ENCODE measurements around the gene BHLHA15. TPM values are rescaled to one million over a fixed set of nuclear protein-coding genes. Genes with fewer than 3 reads are reported as not detected.
A peak's percentile ranks its signal among the peaks of the same experiment; 100 is the strongest.

The BHLHA15 gene
- total RNA-seq, 4 donors from 2014 or later = 3.7 to 18.5 (median 5.6) TPM

DNA sequence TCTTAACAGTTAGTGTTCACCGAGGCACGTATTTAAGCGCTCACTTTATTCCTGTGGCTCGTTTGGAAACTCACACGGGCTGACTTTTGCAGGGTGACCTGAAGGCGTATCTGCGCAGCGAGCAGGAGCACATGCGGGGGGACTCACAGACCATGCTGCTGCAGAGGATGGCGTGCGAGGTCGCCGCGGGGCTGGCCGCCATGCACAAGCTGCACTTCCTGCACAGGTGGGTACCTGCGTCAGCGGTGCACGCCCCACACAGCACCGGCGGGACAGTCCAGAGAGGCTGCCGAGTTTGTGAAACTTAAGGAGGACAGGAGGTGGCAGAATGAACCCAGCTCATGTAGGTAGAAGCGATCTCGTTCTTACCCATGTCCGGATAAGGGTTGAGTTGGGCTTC lies 39.8 kb upstream of the BHLHA15 start:
- H3K4me3 ChIP-seq (ENCODE audit: low read depth, poor library complexity, severe bottlenecking) = no peak overlapping the region
- intact Hi-C loops (cut with DNase I; ENCODE audit: low total_unique reads) = no loop called here
- 95 to 96% methylated on average over 24 of the region's 24 CpGs for WGBS, 2 donors
- TF ChIP-seq, protein P1, sequence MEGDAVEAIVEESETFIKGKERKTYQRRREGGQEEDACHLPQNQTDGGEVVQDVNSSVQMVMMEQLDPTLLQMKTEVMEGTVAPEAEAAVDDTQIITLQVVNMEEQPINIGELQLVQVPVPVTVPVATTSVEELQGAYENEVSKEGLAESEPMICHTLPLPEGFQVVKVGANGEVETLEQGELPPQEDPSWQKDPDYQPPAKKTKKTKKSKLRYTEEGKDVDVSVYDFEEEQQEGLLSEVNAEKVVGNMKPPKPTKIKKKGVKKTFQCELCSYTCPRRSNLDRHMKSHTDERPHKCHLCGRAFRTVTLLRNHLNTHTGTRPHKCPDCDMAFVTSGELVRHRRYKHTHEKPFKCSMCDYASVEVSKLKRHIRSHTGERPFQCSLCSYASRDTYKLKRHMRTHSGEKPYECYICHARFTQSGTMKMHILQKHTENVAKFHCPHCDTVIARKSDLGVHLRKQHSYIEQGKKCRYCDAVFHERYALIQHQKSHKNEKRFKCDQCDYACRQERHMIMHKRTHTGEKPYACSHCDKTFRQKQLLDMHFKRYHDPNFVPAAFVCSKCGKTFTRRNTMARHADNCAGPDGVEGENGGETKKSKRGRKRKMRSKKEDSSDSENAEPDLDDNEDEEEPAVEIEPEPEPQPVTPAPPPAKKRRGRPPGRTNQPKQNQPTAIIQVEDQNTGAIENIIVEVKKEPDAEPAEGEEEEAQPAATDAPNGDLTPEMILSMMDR (IDR thresholded peaks at IDR 0.05) = no peak
- no peak for TF ChIP-seq POLR2A (IDR thresholded peaks at IDR 0.05)
- DNase-seq (ENCODE audit: low spot score in 2 of 2) = no peak

DNA sequence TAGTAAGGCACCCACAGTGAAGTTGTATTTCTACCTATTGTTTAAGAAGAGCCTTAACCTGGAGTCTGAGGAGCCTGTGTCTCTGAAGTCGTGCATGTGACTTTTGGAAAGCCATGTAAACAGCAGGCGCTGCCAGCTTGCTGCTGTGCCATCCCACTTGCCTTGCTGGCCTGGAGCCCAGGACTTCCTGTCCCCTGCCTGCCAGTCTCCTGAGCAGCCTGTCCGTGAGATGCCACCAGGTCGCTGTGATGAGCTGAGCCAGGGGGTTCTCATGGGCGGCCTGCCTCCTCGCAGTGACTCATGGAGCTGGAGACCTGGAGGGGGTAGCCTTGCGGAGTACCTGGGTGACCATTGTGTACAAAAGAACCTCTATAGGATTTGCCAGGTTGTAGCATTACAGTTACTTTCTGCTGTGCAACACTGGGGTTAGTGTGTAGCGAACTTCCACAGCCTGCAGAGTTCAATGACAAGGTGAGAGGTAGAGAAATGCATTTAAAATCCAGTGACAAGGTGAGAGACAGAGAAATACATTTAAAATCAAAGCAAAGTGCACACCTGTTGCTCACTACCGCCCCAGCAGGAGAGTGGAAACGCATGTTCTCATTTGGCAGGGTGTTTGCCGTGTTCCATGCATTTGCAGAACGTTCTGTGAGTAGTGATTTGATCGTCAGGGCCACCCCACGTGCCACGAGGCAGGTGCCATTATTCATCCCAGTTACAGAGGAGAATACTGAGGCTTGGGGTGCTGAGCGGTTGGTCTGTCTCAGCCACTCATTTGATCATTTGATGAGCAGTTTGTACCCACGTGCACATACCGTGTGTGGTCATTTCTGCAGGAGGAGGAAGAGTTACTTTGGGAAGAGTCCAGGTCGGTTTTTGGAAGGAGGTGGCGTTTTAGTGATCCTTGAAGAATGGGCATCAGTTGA lies 36.6 kb upstream of the BHLHA15 start:
- TF ChIP-seq, protein P1 (IDR thresholded peaks at IDR 0.05) = no peak
- no peak for TF ChIP-seq POLR2A (IDR thresholded peaks at IDR 0.05)
- H3K4me3 ChIP-seq (ENCODE audit: low read depth, poor library complexity, severe bottlenecking) = no peak overlapping the region
- no peak for DNase-seq (ENCODE audit: low spot score in 2 of 2)
- intact Hi-C loops (cut with DNase I; ENCODE audit: low total_unique reads) = no loop called here
- WGBS, 2 donors = 79 to 83% methylated on average over 20 of the region's 20 CpGs

DNA sequence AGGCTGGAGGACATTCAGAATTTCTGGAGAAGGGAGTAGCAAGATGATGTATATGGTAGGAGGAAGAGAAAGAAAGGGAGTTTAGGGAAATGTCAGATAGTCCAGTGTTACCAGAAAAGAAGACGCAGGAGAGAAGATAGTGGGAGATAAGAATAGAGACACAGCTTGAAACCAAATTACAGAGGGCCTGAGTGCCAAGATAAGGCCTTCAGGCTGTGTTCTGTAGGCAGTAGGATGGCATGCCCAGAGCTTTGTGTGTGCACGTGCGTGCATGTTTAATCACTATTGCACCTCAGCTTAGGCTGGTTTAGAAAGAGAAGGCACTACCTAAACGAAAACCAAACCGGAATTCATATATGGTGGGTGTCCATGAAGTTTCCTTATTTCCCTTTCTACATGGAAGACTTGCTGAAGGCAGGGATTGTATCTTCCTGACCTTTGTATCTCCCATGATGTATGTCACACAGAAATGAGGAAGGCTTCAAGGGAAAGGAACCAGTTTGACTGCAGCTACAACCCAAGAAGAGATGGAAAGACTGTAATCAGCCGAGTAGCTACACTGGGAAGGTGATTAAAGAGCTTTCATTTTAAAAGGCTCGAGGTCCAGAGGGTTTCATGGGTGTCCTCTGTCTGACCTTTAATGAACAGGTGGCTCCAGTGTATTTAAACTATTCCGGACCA lies 35.8 kb upstream of the BHLHA15 start:
- WGBS, 2 donors = 59 to 61% methylated on average over 8 of the region's 8 CpGs
- TF ChIP-seq, protein P1 (IDR thresholded peaks at IDR 0.05) = no peak
- no peak for TF ChIP-seq POLR2A (IDR thresholded peaks at IDR 0.05)
- intact Hi-C loops (cut with DNase I; ENCODE audit: low total_unique reads) = no loop called here
- H3K4me3 ChIP-seq (ENCODE audit: low read depth, poor library complexity, severe bottlenecking) = no peak overlapping the region
- DNase-seq (ENCODE audit: low spot score in 2 of 2) = no peak

DNA sequence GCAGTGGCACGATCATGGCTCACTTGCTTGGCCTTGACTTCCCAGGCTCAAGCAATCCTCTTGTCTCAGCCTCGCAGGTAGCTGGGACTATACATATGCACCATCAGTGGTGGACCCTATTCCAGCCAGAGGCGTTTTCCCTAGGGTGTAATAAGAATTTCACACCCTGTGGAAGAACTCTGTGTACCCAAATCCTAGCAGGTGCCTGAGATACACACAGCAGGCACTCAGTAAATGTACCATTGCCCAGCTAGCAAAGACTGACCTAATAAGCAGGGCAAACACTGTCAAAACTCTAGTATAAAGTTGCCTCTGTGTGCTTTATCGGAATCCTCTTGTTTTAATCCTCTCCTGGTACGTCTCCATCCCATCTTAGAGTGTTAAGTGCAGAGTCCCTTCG lies 33.7 kb upstream of the BHLHA15 start:
- no peak for TF ChIP-seq POLR2A (IDR thresholded peaks at IDR 0.05)
- TF ChIP-seq, protein P1 (IDR thresholded peaks at IDR 0.05) = no peak
- WGBS, 2 donors = 94 to 95% methylated on average over 6 of the region's 6 CpGs
- intact Hi-C loops (cut with DNase I; ENCODE audit: low total_unique reads) = no loop called here
- DNase-seq (ENCODE audit: low spot score in 2 of 2) = no peak
- H3K4me3 ChIP-seq (ENCODE audit: low read depth, poor library complexity, severe bottlenecking) = no peak overlapping the region

DNA sequence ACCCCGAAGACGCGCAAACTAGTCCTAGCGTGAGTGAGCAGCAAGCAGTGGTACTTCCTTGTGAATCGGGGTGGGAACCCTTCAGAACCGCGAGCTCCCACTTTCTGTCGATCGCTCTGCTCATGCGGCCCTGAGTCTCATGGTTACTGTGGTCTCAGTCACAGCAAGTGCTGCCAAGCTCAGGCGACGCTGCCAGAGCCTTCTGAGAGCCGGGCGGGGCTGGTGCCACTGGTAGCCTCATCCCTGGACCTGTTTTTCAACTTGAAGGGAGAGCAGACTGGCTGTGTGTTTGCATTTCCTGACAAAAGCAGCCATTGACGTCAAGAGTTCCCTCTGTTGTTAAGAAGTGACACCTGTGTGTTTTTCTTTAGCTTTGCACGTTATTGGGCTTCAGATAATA lies 32.9 kb upstream of the BHLHA15 start:
- 77 to 81% methylated on average over 16 of the region's 16 CpGs for WGBS, 2 donors
- intact Hi-C loops (cut with DNase I; ENCODE audit: low total_unique reads) = no loop called here
- peak in 1 of 2 donors; percentile 48 for DNase-seq (ENCODE audit: low spot score in 2 of 2)
- no peak overlapping the region for H3K4me3 ChIP-seq (ENCODE audit: low read depth, poor library complexity, severe bottlenecking)
- no peak for TF ChIP-seq POLR2A (IDR thresholded peaks at IDR 0.05)
- TF ChIP-seq, protein P1 (IDR thresholded peaks at IDR 0.05) = no peak
